GM18519 (cell line): ENCODE results near the gene ZNF766.
"Not testable (repeated sequence)": the region's sequence is repeated elsewhere in the genome, so short reads cannot be mapped to it uniquely, and the experiment has no call there.

Experiments used
- ATAC-seq: cut with Tn5 transposase; IDR thresholded peaks from one replicate; pipeline ENCODE4 v1.9.1; 2021; ENCODE audit warnings: mild to moderate bottlenecking, moderate library complexity; ENCODE audit not compliant: unreplicated experiment, low FRiP score

Gene ZNF766

GRCh38 chr19:52274191-52274590, 4.8 kb downstream of the ZNF766 start:
- no peak for ATAC-seq

GRCh38 chr19:52275988-52276387, 6.6 kb downstream of the ZNF766 start:
- no peak for ATAC-seq

GRCh38 chr19:52277471-52277870, 8.1 kb downstream of the ZNF766 start:
- no peak for ATAC-seq

GRCh38 chr19:52286256-52286655, 16.9 kb downstream of the ZNF766 start:
- ATAC-seq: no peak

GRCh38 chr19:52291781-52292180, 22.4 kb downstream of the ZNF766 start:
- ATAC-seq: no peak

GRCh38 chr19:52292946-52293345, 23.6 kb downstream of the ZNF766 start:
- ATAC-seq: not testable (repeated sequence)

- no peak for ATAC-seq
Observed at GRCh38 chr19:52296400-52296772, 27.0 kb downstream of the ZNF766 start.

GRCh38 chr19:52296773-52297600, 27.6 kb downstream of the ZNF766 start, which contains the start of gene ZNF480:
Gene ZNF480 (plus strand): TSS chr19:52297169. CDS start chr19:52300413, 3,244 bp downstream.
- no peak for ATAC-seq

GRCh38 chr19:52297601-52298364, 28.4 kb downstream of the ZNF766 start:
- ATAC-seq: no peak

- ATAC-seq: no peak
Observed at GRCh38 chr19:52307275-52307674, 37.9 kb downstream of the ZNF766 start.

- no peak for ATAC-seq
Observed at GRCh38 chr19:52322429-52322828, 53.0 kb downstream of the ZNF766 start.

- ATAC-seq: no peak
Observed at GRCh38 chr19:52331757-52332156, 62.4 kb downstream of the ZNF766 start.

- no peak for ATAC-seq
Observed at GRCh38 chr19:52335768-52336116, 66.4 kb downstream of the ZNF766 start.

GRCh38 chr19:52336117-52336790, 66.9 kb downstream of the ZNF766 start, which contains the start of gene ZNF610:
Gene ZNF610 (plus strand): TSS chr19:52336243. CDS start chr19:52349173, 12,930 bp downstream.
- no peak for ATAC-seq

- no peak for ATAC-seq
Observed at GRCh38 chr19:52336791-52337381, 67.5 kb downstream of the ZNF766 start.

GRCh38 chr19:52339022-52339421, 69.6 kb downstream of the ZNF766 start:
- ATAC-seq: not testable (repeated sequence)

- no peak for ATAC-seq
Observed at GRCh38 chr19:52343548-52343947, 74.2 kb downstream of the ZNF766 start.

- ATAC-seq: no peak
Observed at GRCh38 chr19:52345162-52345561, 75.8 kb downstream of the ZNF766 start.
